Measurements from ENCODE around the gene NOTCH1.

Gene NOTCH1

DNA sequence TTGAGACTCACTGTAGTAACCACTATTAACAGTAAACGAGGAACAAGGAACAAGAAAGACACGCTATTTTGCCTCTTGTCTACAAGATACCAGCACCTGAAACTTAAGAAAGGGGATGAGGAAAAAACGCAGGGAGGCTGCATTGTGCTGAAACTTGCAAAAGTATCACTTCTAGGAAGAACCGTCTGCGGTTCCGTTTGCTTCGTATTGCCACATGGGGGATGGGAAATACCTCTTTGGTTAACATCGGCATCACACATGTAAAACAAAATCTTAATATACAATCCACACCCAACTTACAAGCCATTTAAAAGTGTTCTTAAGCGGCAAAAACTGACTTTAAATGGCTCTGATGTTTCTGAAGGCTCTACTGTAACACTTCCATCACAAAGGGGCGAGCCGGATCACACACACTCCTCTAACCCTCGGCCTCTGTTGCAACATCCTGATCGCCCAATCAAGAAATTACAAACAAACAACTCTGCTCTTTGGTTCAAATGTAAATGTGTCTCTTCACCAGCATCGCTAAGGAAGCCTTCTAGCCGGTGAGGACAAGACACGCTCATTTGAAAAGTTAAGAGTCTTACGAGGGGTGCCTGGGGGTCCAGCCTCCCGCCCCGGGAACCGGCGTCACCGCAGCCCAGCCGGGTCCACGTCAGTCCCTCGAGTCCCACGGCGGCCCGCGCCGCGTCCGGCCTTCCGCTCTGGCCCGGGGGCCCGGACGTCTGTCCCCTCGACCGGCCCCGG lies 63.6 kb downstream of the NOTCH1 start:
- DNase-seq = peak; percentile 32 to 41

DNA sequence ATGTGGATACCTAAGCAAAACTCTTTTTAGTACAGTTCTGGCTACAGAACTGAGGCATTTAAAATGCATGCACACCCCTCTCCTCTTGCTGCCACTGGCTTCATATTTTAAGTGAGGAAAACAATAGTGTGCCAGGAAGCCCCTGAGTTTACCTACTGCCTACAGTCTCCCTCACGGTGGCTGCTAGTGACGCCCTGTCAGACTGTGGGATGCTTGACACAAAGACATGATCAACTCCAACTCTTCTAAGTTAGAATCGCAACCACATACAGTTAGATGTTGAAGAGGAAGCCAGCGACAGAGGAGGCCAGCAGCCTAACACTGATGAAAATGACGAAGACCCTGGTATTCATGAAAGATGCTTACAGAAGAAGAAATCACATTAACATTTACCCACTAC lies 64.3 kb downstream of the NOTCH1 start:
- no peak for DNase-seq

DNA sequence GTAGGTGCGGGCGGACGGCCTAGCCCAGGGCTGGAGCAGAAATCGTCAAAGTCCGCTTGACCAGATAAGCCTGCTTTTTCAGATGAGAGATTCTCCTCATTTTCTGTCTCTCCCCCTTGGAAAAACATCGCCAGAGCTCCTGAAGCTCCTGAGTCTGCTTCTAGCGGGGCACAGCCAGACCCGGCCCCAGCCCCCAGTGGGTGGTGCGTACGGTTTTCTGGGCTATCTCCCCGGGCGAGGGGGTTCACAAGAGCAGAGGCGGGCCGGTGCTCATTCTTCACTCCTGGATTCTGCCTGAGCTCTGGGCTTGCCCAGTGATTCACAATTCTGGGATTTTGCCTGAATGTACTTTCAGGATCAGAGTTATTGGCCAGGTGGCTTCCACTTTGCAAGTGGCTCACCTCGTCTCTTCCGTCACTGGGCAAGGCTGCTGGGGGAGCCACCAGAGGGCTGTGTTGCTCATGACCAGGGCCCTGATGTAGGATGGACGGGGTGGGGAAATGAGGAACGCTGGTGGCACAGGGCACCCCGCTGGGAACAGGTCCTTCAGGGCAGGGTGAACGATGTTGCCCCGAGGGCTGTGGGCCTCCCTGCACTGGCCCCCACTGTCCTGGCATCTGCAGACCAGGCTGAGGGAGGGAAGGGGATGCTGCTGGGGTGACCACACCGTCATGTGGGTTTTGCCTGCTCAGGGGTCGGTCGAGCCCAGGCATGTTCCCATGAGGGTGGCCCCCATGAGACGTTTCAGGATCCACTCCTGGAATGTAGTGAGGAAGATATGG lies 69.3 kb downstream of the NOTCH1 start:
- no peak for DNase-seq

DNA sequence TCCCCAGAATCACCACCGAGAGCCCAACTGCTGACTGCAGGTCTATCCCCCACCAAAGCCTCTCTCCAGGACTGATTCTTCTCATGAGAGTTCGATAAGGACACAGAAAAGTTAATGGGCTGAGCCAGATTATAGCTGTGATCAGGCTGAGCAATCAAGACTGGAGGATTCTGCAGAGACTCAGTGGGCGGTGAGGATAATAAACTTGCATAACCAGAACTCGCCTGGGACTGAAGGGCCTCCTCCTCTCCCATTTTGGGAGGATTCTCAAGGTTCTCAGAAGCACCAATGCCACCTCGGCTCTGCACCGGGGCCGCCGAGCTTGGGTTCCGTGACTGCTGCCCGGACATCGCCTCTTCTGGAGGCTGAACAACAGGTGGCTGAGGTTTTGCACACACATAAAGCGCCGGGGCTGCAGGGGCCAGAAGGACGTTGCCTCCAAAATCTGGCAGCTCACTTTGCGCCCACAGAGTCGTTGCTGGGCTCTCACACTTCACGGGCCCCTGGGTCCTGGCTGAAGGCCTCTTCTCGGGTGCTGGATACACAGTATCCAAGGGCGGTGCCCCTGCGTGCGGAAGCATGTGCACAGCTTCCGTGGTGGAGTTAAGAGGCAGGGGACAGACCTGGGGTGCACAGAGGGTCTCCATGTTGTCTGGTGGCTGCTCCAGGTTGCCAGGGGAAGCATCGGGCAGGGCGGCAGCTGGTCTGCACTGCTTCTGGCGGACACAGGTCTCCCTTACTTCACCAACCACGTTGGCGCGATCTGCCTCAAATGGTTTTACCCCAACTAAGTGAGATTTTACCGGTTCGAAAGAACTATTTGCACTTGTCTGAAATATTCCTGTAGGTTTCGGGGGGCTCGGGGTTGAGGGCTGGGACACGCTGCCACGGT lies 70.6 kb downstream of the NOTCH1 start:
- no peak for DNase-seq

DNA sequence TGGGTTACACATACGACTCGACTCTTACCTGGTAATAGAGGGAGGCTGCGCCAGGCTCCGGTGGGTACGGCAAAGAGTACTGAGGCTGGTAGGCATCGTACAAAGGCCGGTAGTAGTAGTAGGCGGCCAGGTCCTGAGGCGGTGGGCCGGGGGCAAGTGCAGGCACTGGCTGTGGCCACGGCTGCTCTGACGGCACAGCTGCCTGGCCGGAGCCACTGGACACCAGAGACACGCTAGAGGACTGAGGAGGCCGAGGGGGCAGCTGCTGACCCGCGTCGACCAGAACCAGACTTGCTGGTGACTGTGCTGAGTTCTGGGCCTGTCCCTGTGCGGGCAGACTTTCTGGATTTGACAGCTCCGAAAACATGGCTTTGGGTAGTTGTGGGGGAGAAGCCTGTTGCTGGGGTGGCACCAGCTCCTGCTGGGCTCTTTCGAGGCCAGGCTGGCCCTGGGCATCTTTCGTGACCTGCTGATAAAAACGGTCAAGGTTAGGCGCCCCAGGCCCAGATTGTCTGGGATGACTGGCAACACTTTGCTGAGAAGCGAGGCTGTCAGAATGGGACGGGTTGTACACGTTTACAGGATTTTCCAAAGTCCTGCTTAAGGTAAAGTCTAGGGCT lies 71.7 kb downstream of the NOTCH1 start:
- no peak for DNase-seq

DNA sequence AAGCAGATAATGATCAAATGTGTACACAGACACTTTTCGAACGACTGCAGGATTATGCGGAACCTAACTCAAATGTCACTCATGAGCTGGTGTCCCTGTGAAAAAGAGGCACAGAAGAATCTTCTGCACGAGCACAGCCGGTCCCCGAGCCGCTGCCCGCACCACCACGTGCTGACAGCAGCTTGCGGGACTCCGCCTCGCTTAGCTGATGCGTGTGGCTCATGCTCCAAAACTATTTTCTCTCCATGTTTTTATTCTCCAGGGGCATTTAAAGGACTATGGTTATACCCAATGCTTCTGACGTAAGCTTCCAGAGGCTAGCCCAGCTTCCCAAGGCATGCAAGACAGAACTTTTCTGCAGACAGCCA lies 72.5 kb downstream of the NOTCH1 start:
- DNase-seq = no peak

DNA sequence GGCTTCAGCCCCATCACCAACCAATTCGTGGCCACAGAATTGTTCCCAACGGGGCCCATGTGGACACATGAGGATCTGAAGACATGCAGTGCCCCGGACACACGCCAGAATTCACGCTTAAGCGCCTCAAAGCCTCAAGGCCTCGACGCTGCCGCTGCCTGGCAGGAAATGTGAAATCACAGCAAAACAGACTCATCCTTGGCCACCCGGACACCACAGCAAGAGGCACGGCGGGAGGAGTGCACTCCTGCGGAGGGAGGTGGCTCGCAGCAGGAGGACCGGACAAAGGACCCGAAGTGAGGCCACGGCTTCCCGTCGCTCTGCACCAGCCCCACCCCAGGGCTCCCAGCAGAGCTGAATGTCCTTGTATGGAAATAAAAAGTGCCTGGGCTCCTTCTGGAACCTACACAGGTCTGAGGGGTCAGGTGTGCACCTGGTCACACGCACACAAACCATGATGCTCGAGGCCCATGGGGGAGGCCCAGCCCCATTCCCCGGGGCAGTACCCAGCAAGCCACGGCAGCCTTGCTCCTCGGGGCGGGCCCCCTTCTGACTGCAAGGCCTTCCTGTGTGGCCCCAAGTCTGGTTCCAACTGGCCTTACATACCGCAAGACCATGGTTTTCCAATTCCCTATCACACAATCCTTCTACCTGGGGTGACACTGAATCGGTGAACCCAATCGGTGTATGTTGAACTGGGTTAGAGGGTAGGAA lies 73.1 kb downstream of the NOTCH1 start:
- no peak for DNase-seq

DNA sequence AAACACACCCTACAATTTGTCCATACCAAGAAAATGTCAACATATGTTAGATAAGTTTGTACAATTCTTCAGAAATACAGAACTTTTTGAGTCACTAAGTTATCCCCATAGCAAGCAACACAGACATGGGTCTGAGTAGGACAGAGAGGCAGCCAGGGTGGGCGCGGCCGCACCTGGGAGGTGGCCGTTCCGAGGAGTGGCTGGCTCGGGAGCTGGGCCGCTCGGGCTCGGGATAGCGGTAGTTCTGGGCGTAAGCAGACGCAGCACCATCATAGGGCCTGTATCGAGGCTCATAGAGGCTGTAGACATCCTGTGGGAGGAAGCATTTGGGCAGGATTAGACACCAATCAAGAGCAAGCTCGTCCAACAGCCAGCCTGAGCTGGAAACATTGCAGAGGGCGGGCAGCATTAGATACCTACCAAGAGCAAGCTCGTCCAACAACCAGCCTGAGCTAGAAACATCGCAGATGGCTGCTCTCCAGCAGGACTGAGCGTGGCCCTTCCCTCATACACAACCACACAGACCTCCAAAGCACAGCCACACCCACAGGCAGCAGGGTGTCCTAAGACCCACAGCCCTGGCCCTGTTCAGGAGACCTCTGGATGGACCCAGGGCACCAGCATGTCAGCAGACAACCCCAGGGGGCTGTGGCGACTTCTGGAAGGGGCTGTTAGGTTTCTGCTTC lies 73.9 kb downstream of the NOTCH1 start:
- DNase-seq = no peak

DNA sequence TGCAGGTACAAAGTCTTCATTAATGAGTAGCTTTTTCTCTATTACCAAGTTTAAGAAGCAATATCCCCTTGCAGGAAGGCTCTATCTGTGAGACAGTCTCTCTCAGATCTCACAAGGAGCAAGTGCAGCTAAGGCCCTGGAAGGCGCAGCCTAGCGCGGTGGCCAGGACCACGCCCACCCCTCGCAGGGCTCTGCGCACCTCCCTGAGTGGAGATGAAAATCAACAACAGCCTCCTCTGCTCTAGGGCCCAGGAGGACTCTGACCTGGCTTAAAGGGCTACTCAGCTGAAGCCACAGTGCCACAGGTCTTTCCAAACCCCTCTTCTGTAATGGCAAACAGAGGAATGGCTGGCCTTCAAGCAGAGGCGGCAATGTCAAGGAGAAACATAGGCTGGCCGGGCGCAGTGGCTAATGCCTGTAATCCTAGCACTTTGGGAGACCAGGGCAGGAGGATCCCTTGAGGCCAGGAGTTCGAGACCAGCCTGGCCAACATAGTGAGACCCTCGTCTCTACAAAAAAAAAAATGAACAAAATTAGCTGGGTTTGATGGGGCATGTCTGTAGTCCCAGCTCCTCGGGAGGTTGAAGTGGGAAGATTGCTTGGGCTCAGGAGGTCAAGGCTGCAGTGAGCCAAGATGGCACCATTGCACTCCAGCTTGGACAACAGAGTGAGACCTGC lies 74.9 kb downstream of the NOTCH1 start:
- DNase-seq = no peak

DNA sequence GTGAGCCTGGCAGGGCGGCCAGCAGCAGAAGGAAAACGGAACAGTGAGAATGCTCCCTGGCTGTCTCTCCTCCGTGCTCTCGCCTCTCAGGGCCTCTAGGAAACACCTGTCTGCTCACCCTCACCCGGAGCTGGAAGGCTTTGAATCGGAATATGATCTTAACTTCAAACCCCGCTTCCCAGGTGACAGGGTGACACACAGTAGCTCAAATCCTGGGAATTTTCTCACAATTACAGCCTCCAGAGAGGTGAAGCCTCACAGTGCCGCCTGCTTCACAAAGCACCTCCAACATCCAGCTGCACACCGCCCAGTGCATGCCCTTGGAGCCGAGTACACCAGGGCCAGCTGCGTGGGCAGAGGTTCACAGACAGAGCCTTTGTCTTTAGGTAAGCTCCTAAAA lies 75.5 kb downstream of the NOTCH1 start:
- no peak for DNase-seq

DNA sequence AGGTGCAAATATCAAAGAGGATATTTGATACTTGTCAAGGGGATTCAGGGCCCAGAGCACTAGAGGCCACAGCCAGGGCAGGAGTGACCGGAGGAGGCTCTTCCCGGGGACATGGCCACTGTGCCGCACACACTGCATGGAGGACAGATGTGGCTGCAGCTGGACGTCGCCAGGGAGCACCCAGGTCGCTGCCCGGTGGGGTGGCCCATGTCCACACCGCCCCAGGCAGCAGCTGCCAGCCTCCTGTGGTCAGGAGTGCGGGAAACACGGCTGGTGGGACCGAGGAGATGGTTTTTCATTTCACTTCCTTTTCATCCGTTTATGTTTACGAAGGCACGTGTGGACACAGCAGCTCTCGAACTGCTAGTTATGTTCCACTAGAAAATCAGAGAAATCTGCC lies 78.1 kb downstream of the NOTCH1 start:
- no peak for DNase-seq

DNA sequence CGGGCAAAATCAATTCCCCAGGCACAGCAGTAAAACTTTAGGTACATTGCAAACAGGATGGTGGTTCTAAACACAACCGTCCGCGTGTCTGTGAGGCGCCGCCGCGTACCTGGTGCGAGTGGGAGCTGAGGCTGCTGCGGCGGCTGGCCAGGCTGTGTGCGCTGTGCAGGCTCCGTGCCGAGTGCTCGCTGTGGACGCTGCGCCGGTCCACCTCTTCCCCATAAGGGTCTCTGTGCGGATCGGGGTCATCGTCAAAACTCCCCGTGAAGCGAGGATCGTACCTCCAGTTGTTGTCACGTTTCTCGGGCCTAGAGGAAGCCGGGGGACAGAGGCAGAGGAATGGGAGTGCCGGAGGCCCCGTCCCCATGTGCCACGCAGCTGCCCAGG lies 79.7 kb downstream of the NOTCH1 start:
- DNase-seq = no peak

DNA sequence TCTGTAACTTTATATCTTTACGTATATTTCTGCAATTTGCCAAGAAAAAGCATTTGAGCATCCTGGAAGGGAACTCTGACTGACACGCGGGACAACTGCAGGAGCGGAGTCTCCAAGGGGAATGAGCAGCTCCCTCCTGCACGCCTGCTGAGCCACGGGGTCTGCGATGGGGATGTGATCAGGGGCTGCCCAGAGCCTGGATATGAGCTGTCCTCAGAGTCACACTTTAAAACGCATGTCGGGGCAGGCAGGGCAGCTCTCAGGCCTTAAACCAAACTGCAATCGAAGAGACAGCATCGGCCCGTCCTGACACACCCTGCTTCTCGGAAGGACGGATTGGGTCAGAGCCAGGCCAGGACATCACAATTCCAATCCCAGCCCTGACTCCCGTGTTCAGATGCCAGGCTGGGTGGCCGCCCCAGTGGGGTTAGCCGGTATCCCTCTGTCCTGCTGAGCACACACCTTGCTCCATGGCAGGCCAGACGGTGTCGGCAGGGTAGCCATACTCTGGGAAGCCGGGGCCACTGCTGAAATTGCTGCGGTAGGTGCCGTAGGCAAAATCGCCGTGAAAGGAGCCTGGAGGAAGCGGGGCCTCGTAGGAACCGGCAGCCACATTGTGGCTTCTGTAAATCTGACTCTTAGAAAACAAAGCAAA lies 80.2 kb downstream of the NOTCH1 start:
- no peak for DNase-seq

DNA sequence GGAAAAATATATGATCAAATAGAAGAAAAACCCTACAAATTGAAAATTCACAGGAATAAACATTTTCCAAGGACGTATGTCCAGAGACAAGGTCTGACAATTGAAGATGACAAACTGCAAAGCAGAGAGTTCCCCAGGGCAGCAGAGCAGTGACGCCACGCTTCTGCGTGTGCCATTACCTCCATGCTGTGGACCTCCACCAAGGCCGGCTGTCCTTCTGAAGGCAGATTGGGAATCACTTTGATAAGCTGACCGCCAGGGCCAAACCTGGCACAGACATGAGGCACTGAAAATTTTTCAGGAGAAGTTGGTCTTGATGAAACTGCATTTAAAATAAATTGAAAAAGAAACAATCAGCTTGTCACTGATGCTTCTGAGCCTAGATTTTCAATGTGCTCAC lies 81.6 kb downstream of the NOTCH1 start:
- no peak for DNase-seq

DNA sequence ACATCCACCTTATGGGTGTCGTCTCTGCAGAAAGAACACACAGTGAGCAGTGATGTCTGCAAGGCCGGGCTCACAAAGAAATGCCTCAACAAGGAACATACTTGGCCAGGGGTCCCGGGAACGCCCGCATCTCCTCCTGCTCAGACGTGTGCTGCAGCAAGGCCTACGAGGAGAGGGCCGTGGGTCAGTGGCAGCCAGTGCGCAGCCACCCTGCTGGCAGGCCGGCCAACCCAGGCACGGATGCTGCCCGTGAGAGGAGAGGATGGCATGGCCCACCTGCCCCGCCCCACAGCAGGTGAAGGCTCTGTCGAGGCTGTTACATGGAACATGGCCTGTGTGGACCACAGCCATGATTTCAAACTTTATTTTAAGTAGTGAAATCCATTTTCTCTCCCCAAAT lies 82.3 kb downstream of the NOTCH1 start:
- no peak for DNase-seq

DNA sequence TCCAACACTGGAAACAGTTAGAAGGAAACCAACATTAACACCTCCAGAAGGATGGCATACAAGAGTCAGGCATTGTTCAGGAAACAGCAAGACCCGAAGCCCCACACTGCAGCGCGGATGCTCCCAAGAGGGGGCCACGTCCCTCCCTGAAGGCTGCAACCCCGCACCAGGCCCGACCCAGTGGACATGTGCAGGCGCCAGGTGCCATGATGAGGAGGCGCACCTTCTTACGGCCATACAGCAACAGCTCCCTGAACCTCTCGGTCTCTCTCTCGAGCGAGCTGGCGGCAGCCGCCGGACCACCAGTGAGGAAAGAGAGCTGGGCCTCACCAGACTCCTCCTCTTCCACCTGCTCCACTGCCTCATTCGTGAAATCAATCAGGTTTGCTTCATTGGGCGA lies 83.2 kb downstream of the NOTCH1 start:
- DNase-seq = no peak

DNA sequence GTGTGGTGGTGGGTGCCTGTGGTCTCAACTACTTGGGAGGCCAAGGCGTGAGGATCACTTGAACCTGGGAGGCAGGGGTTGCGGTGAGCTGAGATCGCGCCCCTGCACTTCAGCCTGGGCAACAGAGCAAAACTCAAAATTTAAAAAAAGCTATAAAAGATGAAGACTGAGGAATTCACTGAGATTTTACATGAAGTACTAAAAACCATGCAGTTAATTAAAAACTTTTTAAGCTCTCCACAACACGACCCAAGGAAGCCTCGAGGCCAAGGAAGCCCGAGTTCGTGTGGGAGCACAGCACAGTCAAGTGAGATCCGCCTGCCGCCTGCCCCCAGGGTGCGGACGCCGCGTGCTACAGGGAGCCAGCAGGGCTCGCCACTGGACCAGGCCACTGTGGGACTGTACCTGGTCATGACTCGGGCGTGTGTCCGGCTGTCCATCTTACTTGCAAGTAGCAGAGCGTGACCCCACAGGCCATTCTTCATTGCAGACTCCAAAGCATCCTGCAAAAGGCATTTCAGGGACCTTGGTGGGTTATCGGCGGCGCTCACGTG lies 85.0 kb downstream of the NOTCH1 start:
- no peak for DNase-seq

DNA sequence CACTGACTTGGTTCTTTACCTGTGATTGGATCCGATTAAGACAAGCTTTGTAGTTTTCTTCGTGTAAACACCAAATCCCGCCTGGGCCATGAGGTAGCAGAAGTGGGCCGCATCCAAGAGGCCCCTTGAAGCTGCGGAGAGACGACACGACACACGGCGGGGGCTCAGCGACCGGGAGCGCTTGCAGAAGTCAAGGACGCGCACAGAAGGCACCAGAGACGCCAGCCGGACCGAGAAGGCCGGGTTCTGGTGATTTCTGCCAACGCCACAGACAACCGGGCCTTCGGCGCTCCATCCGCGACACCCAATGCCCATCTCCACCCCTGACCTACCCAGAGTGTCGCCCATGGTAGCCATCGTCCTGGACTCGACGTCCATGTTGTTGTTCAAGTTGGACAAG lies 86.4 kb downstream of the NOTCH1 start:
- DNase-seq = no peak

DNA sequence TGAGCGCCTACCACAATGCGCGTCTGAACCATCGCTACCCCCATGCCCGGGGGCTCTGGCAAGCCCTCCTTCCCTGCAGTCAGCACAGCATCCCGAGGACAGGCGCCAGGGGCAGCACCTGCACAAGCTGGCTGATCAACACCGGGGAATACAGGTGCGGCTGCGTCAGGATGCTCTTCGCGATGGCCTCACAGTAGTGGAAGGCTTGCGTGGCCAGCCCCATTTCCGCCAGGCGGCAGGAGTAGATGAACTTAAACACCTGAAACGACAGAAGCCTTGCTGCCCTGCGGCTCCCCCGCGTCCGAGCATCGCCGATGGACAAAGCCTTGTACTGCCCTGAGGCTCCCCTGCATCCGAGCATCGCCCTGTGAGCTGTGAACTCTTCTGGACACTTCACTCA lies 88.5 kb downstream of the NOTCH1 start:
- no peak for DNase-seq

DNA sequence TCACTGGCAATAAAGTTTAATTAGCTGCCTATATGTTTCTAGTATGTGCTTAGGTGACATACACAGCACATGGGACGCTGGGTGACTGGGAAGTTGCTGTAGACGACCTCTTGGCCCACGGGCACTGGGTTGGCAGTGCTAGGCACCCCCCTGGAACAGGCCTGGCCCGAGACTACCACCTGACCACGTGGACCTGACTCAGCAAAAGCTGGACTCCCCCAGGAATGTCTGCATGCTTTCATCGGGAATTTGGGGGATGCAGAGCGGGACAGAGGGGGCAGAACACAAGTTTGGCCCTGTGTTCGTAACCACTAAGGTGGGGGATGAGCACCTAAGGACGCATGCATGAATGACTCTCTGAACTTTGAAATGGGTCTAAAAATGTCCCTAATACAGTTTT lies 89.6 kb downstream of the NOTCH1 start:
- no peak for DNase-seq
